HG03571 (cell line): ENCODE data around the gene HSPB6.
"Not testable (repeated sequence)": the region's sequence is repeated elsewhere in the genome, so short reads cannot be mapped to it uniquely, and the experiment has no call there.

Experiments
- ATAC-seq: cut with Tn5 transposase; IDR thresholded peaks from one replicate; pipeline ENCODE4 v1.9.1; 2021; ENCODE audit not compliant: unreplicated experiment

Gene HSPB6

GRCh38 chr19:35786299-35787160 is 29.7 kb upstream of the HSPB6 start:
- ATAC-seq: no peak

GRCh38 chr19:35785339-35785627 is 28.5 kb upstream of the HSPB6 start:
- ATAC-seq: no peak

- ATAC-seq: no peak
Measured at GRCh38 chr19:35784503-35785338, 27.9 kb upstream of the HSPB6 start.

- no peak for ATAC-seq
Measured at GRCh38 chr19:35783469-35784434, 26.9 kb upstream of the HSPB6 start.

- no peak for ATAC-seq
Measured at GRCh38 chr19:35782589-35782988, 25.8 kb upstream of the HSPB6 start.

- ATAC-seq: no peak
Measured at GRCh38 chr19:35781650-35782049, 24.8 kb upstream of the HSPB6 start.

GRCh38 chr19:35780717-35781116 is 23.9 kb upstream of the HSPB6 start:
- ATAC-seq: no peak

- no peak for ATAC-seq
Measured at GRCh38 chr19:35780058-35780457, 23.2 kb upstream of the HSPB6 start.

GRCh38 chr19:35779033-35779432 is 22.2 kb upstream of the HSPB6 start:
- no peak for ATAC-seq

- ATAC-seq: no peak
Measured at GRCh38 chr19:35777961-35778360, 21.1 kb upstream of the HSPB6 start.

GRCh38 chr19:35777086-35777841 is 20.4 kb upstream of the HSPB6 start:
- ATAC-seq: no peak

- ATAC-seq: no peak
Measured at GRCh38 chr19:35776102-35776788, 19.4 kb upstream of the HSPB6 start.

- ATAC-seq: peak; percentile 78
Measured at GRCh38 chr19:35775298-35776101, 18.7 kb upstream of the HSPB6 start, which contains the start of gene ARHGAP33. TSS of gene ARHGAP33 (plus strand) at chr19:35775564. CDS start at chr19:35775659, 95 bp downstream.

- no peak for ATAC-seq
Measured at GRCh38 chr19:35775046-35775297, 18.1 kb upstream of the HSPB6 start.

- no peak for ATAC-seq
Measured at GRCh38 chr19:35774274-35775045, 17.6 kb upstream of the HSPB6 start.

- no peak for ATAC-seq
Measured at GRCh38 chr19:35773020-35773806, 16.4 kb upstream of the HSPB6 start.

- not testable (repeated sequence) for ATAC-seq
Measured at GRCh38 chr19:35772362-35772761, 15.5 kb upstream of the HSPB6 start.

GRCh38 chr19:35768082-35768421 is 11.2 kb upstream of the HSPB6 start:
- ATAC-seq: no peak
